Astrocyte (in vitro differentiated cells and primary cell): ENCODE measurements around the gene NBL1. TPM values are rescaled to one million over a fixed set of nuclear protein-coding genes. Genes with fewer than 3 reads are reported as not detected.

Experiments
- total RNA-seq: library from RNA; stranded (reverse); gene quantifications from 2 replicates; pipeline ENCODE4 v1.2.1, GENCODE V29; 2021

Gene NBL1
- total RNA-seq, 1 donor from 2014 or later: 58.3 TPM

Other genes starting within 250 kb of the NBL1 start
- 458 and 459 TPM in 2 replicates for gene CAPZB, start 158.8 kb upstream of the NBL1 start, total RNA-seq
- 0.11 TPM in 1 of 2 replicates, not detected in the other for gene HTR6, start 20.6 kb downstream of the NBL1 start, total RNA-seq
- 1.8 and 2.4 TPM in 2 replicates for gene TMCO4, start 155.6 kb downstream of the NBL1 start, total RNA-seq
- gene RNF186, start 171.0 kb downstream of the NBL1 start, total RNA-seq: not detected in 2 replicates
- 8.7 and 10.6 TPM in 2 replicates for gene OTUD3, start 238.1 kb downstream of the NBL1 start, total RNA-seq